ENCODE results near the gene ZC2HC1B.

DNA sequence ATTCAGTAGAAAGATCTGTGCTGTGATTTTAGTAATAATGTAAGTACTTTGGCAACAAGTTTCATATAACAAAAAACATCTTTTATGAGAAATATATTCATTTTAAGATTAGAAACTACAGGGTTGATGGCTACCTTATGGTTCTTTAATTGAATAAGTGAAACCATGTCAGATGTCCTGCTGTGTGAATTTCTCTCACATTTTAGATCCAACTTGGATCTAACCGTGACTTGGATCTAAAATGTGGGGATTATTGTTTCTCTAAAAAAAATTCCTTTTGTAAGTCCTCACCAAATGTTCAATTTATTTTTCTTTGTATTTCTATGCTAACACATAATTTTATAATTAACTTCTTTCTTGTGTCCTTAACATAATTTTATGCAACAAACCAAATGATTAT, 30.4 kb downstream of the ZC2HC1B start:
- TF ChIP-seq POLR2A (IDR thresholded peaks at IDR 0.05): no peak
- TF ChIP-seq, protein P1, sequence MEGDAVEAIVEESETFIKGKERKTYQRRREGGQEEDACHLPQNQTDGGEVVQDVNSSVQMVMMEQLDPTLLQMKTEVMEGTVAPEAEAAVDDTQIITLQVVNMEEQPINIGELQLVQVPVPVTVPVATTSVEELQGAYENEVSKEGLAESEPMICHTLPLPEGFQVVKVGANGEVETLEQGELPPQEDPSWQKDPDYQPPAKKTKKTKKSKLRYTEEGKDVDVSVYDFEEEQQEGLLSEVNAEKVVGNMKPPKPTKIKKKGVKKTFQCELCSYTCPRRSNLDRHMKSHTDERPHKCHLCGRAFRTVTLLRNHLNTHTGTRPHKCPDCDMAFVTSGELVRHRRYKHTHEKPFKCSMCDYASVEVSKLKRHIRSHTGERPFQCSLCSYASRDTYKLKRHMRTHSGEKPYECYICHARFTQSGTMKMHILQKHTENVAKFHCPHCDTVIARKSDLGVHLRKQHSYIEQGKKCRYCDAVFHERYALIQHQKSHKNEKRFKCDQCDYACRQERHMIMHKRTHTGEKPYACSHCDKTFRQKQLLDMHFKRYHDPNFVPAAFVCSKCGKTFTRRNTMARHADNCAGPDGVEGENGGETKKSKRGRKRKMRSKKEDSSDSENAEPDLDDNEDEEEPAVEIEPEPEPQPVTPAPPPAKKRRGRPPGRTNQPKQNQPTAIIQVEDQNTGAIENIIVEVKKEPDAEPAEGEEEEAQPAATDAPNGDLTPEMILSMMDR (IDR thresholded peaks at IDR 0.05 in 8 of 11, conservative IDR thresholded peaks at IDR 0.05 in 3 of 11): no peak

All from spleen (tissue), 7 donors.